ENCODE measurements around the gene CUX1.
A peak's percentile ranks its signal among the peaks of the same experiment; 100 is the strongest.
"Not testable (repeated sequence)": the region's sequence is repeated elsewhere in the genome, so short reads cannot be mapped to it uniquely, and the experiment has no call there.

The CUX1 gene

GRCh38 chr7:102009628-102010027 is 192.2 kb downstream of the CUX1 start:
- peaks cover 30% of the 10 kb centered on the region for H3K4me1 ChIP-seq (ENCODE audit: insufficient read depth, poor library complexity, severe bottlenecking)
- H3K27me3 ChIP-seq (ENCODE audit: insufficient read depth, poor library complexity, severe bottlenecking) = no peaks in the 10 kb centered on the region
- H3K4me3 ChIP-seq (ENCODE audit: severe bottlenecking) = no peak overlapping the region
- no peak for TF ChIP-seq CTCF (IDR thresholded peaks at IDR 0.05; ENCODE audit: poor library complexity, severe bottlenecking)
- H3K27ac ChIP-seq (ENCODE audit: poor library complexity, severe bottlenecking) = peak overlapping the region; percentile 73
- ATAC-seq (ENCODE audit: low read depth) = no peak
- no peak for DNase-seq (ENCODE audit: low spot score)
- no peaks in the 10 kb centered on the region for H3K36me3 ChIP-seq (ENCODE audit: low read depth)
- H3K9me3 ChIP-seq (ENCODE audit: severe bottlenecking) = no peaks in the 10 kb centered on the region

GRCh38 chr7:102012112-102012830 is 194.8 kb downstream of the CUX1 start:
- not testable (repeated sequence) for ATAC-seq (ENCODE audit: low read depth); H3K9me3 ChIP-seq (ENCODE audit: severe bottlenecking); H3K4me3 ChIP-seq (ENCODE audit: severe bottlenecking); H3K36me3 ChIP-seq (ENCODE audit: low read depth); DNase-seq (ENCODE audit: low spot score); H3K27me3 ChIP-seq (ENCODE audit: insufficient read depth, poor library complexity, severe bottlenecking)
- Histone ChIP-seq H3K4me1 (ENCODE audit: insufficient read depth, poor library complexity, severe bottlenecking) (peaks cover 30% of the 10 kb centered on the region), H3K27ac (ENCODE audit: poor library complexity, severe bottlenecking) (peak overlapping the region; percentile 9)

- Histone ChIP-seq H3K4me3 (ENCODE audit: severe bottlenecking) (no peak overlapping the region), H3K27ac (ENCODE audit: poor library complexity, severe bottlenecking) (peak overlapping the region; percentile 9), H3K36me3 (ENCODE audit: low read depth) (no peaks in the 10 kb centered on the region), H3K27me3 (ENCODE audit: insufficient read depth, poor library complexity, severe bottlenecking) (no peaks in the 10 kb centered on the region), H3K9me3 (ENCODE audit: severe bottlenecking) (no peaks in the 10 kb centered on the region), H3K4me1 (ENCODE audit: insufficient read depth, poor library complexity, severe bottlenecking) (peaks cover 30% of the 10 kb centered on the region)
- ATAC-seq (ENCODE audit: low read depth) = no peak
- no peak for DNase-seq (ENCODE audit: low spot score)
- no peak for TF ChIP-seq CTCF (IDR thresholded peaks at IDR 0.05; ENCODE audit: poor library complexity, severe bottlenecking)
Observed at GRCh38 chr7:102012941-102013461, 195.6 kb downstream of the CUX1 start.

- H3K4me3 ChIP-seq (ENCODE audit: severe bottlenecking) = no peak overlapping the region
- H3K9me3 ChIP-seq (ENCODE audit: severe bottlenecking) = no peaks in the 10 kb centered on the region
- H3K4me1 ChIP-seq (ENCODE audit: insufficient read depth, poor library complexity, severe bottlenecking) = no peaks in the 10 kb centered on the region
- DNase-seq (ENCODE audit: low spot score) (no peak), ATAC-seq (ENCODE audit: low read depth) (no peak)
- H3K27me3 ChIP-seq (ENCODE audit: insufficient read depth, poor library complexity, severe bottlenecking) = no peaks in the 10 kb centered on the region
- no peak overlapping the region for H3K27ac ChIP-seq (ENCODE audit: poor library complexity, severe bottlenecking)
- no peak for TF ChIP-seq CTCF (IDR thresholded peaks at IDR 0.05; ENCODE audit: poor library complexity, severe bottlenecking)
- H3K36me3 ChIP-seq (ENCODE audit: low read depth) = no peaks in the 10 kb centered on the region
Observed at GRCh38 chr7:102018876-102019275, 201.4 kb downstream of the CUX1 start.

- no peak overlapping the region for H3K27ac ChIP-seq (ENCODE audit: poor library complexity, severe bottlenecking)
- H3K4me1 ChIP-seq (ENCODE audit: insufficient read depth, poor library complexity, severe bottlenecking) = no peaks in the 10 kb centered on the region
- H3K9me3 ChIP-seq (ENCODE audit: severe bottlenecking) = no peaks in the 10 kb centered on the region
- DNase-seq (ENCODE audit: low spot score) (no peak), ATAC-seq (ENCODE audit: low read depth) (no peak)
- H3K4me3 ChIP-seq (ENCODE audit: severe bottlenecking) = no peak overlapping the region
- no peak for TF ChIP-seq CTCF (IDR thresholded peaks at IDR 0.05; ENCODE audit: poor library complexity, severe bottlenecking)
- no peaks in the 10 kb centered on the region for H3K36me3 ChIP-seq (ENCODE audit: low read depth)
- no peaks in the 10 kb centered on the region for H3K27me3 ChIP-seq (ENCODE audit: insufficient read depth, poor library complexity, severe bottlenecking)
Observed at GRCh38 chr7:102019461-102019860, 202.0 kb downstream of the CUX1 start.

Data from RWPE2 (cell line).